Thyroid gland (tissue), 4 donors: ENCODE results near the gene CTIF. TPM values are rescaled to one million over a fixed set of nuclear protein-coding genes. Genes with fewer than 3 reads are reported as not detected.

Experiments used
- DNase-seq, 2 donors: peaks; one replicate each; pipeline ENCODE4 v3.0.0-alpha.2; 2019
- H3K27ac ChIP-seq, 3 donors: fragments of 200-600 bp; sonication (generic); 1 replicate in 2 of 3; 2 replicates in 1 of 3; pipeline ENCODE4 v1.5.1; 2016 to 2019; ENCODE audit warnings: mild to moderate bottlenecking in 1 of 3, moderate library complexity in 1 of 3
- H3K27me3 ChIP-seq: fragments of 200-600 bp; sonication (generic); one replicate; pipeline ENCODE4 v1.5.1; 2019
- H3K36me3 ChIP-seq, 2 donors: fragments of 200-600 bp; sonication (generic); one replicate each; pipeline ENCODE4 v1.5.1; 2016 to 2019
- H3K4me1 ChIP-seq, 2 donors: fragments of 200-600 bp; sonication (generic); one replicate each; pipeline ENCODE4 v1.5.1; 2017 to 2019
- H3K4me3 ChIP-seq, 3 donors: fragments of 200-600 bp; sonication (generic); replicated peaks in 1 of 3; 1 replicate in 2 of 3; 2 replicates in 1 of 3; pipeline ENCODE4 v1.5.1; 2016; ENCODE audit warnings: mild to moderate bottlenecking in 1 of 3
- H3K9me3 ChIP-seq: fragments of 200-600 bp; sonication (generic); one replicate; pipeline ENCODE4 v1.5.1; 2017
- POLR2A ChIP-seq, 2 donors: fragments of 450-650 bp; IDR thresholded peaks; one replicate each; pipeline ENCODE4 v1.6.1; 2017; ENCODE audit warnings: antibody characterized with exemption in 2 of 2, mild to moderate bottlenecking in 2 of 2, moderate library complexity in 1 of 2
- WGBS, 2 donors: methylation state at CpG; one replicate each; pipeline ENCODE4 v1.1.5; 2017; 5-methylcytosine and 5-hydroxymethylcytosine counted together
- intact Hi-C: fragments of 100-400 bp; cut with DNase I; formaldehyde crosslinking; loops from one replicate; pipeline ENCODE4 v1.15.1; 2023
- total RNA-seq, 4 donors: library from RNA; depleted of rRNA; stranded (reverse); fragments of >200 nt; gene quantifications; one replicate each; pipeline ENCODE4 v1.2.3, GENCODE V29; 2016
- TF ChIP-seq, protein P1 (sequence below), 6 experiments: fragments of 200-600 bp in 3 of 6; fragments of 450-650 bp in 3 of 6; sonication (generic) in 3 of 6; IDR thresholded peaks; one replicate each; pipeline ENCODE4 v1.5.1; 2016 to 2019; ENCODE audit warnings: antibody characterized with exemption in 6 of 6, mild to moderate bottlenecking in 2 of 6, inconsistent platforms in 1 of 6, moderate library complexity in 1 of 6

CTIF gene
- total RNA-seq, 4 donors from 2014 or later: 18.7 to 29.8 (median 23.6) TPM

GRCh38 chr18:48831113-48831759, 292.4 kb downstream of the CTIF start:
- peak overlapping the region in 1 of 3 donors; percentile 92 for H3K27ac ChIP-seq
- H3K4me3 ChIP-seq: no peak overlapping the region
- intact Hi-C loops: no loop called here
- H3K27me3 ChIP-seq: no peaks in the 10 kb centered on the region
- no peaks in the 10 kb centered on the region for H3K9me3 ChIP-seq
- H3K4me1 ChIP-seq: peaks cover 53 to 75% of the 10 kb centered on the region in 2 donors
- DNase-seq: no peak
- WGBS, 2 donors: 86 to 89% methylated on average over 9 of the region's 9 CpGs
- TF ChIP-seq, protein P1, sequence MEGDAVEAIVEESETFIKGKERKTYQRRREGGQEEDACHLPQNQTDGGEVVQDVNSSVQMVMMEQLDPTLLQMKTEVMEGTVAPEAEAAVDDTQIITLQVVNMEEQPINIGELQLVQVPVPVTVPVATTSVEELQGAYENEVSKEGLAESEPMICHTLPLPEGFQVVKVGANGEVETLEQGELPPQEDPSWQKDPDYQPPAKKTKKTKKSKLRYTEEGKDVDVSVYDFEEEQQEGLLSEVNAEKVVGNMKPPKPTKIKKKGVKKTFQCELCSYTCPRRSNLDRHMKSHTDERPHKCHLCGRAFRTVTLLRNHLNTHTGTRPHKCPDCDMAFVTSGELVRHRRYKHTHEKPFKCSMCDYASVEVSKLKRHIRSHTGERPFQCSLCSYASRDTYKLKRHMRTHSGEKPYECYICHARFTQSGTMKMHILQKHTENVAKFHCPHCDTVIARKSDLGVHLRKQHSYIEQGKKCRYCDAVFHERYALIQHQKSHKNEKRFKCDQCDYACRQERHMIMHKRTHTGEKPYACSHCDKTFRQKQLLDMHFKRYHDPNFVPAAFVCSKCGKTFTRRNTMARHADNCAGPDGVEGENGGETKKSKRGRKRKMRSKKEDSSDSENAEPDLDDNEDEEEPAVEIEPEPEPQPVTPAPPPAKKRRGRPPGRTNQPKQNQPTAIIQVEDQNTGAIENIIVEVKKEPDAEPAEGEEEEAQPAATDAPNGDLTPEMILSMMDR (IDR thresholded peaks at IDR 0.05): no peak
- no peak for TF ChIP-seq POLR2A (IDR thresholded peaks at IDR 0.05)
- H3K36me3 ChIP-seq: no peaks in the 10 kb centered on the region

DNA sequence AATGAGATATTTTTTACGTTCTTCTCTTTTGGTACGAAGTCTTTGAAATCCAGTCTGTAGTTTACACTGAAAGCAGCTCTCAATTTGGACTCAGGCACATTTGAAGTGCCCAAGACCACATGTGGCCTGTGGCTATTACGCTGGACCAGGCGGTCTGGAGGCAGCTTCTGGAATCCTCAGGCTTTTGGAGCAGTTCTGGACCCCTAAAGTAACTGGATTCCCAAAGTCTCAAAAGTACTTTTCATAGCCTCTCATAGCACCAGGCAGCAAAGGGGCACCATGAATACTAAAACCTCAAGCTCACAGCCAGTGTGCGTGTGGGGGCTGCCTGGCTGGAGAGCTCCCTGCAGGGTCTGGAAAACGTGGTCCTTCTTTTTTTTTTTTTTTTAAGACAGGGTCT, 293.0 kb downstream of the CTIF start:
- Histone ChIP-seq H3K4me3 (no peak overlapping the region), H3K27ac (no peak overlapping the region), H3K4me1 (peaks cover 48 to 69% of the 10 kb centered on the region in 2 donors), H3K27me3 (no peaks in the 10 kb centered on the region), H3K36me3 (no peaks in the 10 kb centered on the region), H3K9me3 (no peaks in the 10 kb centered on the region)
- TF ChIP-seq, protein P1 (IDR thresholded peaks at IDR 0.05): no peak
- TF ChIP-seq POLR2A (IDR thresholded peaks at IDR 0.05): no peak
- DNase-seq: no peak
- intact Hi-C loops: no loop called here
- WGBS, 2 donors: 91% methylated on average over 6 of the region's 6 CpGs

DNA sequence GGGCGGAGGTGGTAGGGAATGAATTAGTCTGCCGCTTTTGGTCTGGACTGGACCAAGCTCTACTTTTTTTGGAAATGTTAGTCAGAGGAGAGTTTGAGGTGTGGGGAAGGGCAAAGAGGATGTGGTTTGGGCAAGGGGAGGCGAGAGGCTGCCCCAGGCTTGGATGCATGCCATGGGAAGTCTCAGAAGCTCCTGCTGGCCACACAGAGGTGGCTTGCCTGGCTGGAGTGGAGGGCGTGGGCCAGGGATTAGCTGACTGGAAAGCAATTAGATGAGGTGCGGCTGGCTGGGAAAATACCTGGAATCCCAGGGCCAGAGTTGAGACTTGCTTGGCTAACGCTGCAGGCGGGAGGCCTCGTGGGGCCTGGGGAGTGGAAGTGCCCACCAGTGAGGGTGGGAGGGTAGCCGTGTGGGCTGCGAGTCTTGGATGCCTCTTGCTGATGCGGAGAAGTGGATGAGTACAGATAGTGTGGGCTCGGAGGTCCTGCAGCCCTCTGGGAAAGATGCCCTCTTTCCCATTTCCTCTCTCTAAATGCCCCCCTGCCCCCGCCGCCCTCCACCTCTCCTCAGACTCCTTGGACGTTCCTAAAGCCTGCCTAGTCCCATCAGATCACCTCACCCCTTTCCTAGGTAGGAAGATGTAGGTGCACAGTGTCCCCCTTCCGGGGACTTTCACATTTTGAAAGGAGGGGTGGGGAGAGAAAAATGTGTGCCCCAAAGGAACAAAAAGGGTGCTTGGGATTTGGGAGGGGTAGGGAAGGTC, 294.3 kb downstream of the CTIF start:
- H3K4me3 ChIP-seq: no peak overlapping the region
- DNase-seq: peak; percentile 64 to 69

GRCh38 chr18:48833701-48834412, 295.0 kb downstream of the CTIF start:
- intact Hi-C loops: no loop called here
- no peak for DNase-seq
- 73 to 90% methylated on average over 13 of the region's 13 CpGs for WGBS, 2 donors

More for the DNA sequence above, 294.3 kb downstream of the CTIF start:
- TF ChIP-seq POLR2A (IDR thresholded peaks at IDR 0.05): no peak
- TF ChIP-seq, protein P1 (IDR thresholded peaks at IDR 0.05): peak in 1 of 6 experiments; percentile 11
- Histone ChIP-seq H3K4me1 (peaks cover 34 to 56% of the 10 kb centered on the region in 2 donors), H3K27ac (peak overlapping the region in 2 of 3 donors; percentile 7 to 54), H3K36me3 (no peaks in the 10 kb centered on the region), H3K27me3 (no peaks in the 10 kb centered on the region), H3K9me3 (no peaks in the 10 kb centered on the region)
- 63 to 66% methylated on average over 16 of the region's 16 CpGs for WGBS, 2 donors
- intact Hi-C loops: no loop called here

More at GRCh38 chr18:48833701-48834412, 295.0 kb downstream of the CTIF start:
- Histone ChIP-seq H3K4me3 (no peak overlapping the region), H3K9me3 (no peaks in the 10 kb centered on the region), H3K27ac (peak overlapping the region in 2 of 3 donors; percentile 7 to 54), H3K4me1 (peaks cover 27 to 54% of the 10 kb centered on the region in 2 donors), H3K36me3 (no peaks in the 10 kb centered on the region), H3K27me3 (no peaks in the 10 kb centered on the region)
- no peak for TF ChIP-seq POLR2A (IDR thresholded peaks at IDR 0.05)
- TF ChIP-seq, protein P1 (IDR thresholded peaks at IDR 0.05): no peak
